Left lung (tissue), 10 donors: ENCODE measurements around the gene PDE4B. TPM values are rescaled to one million over a fixed set of nuclear protein-coding genes. Genes with fewer than 3 reads are reported as not detected.

Experiments
- ATAC-seq: fragments of 200-7000 bp; cut with Tn5 transposase; one replicate; pipeline ENCODE4 v1.9.1; 2020; ENCODE audit warnings: moderate library complexity
- DNase-seq, 4 donors: peaks; one replicate each; pipeline ENCODE4 v3.0.0-alpha.2; 2013 to 2020
- H3K27ac ChIP-seq, 2 donors: fragments of 200-600 bp; sonication (generic) in 1 of 2; one replicate each; pipeline versions ENCODE4 v1.5.0 to v1.8.0; 2020 to 2021
- H3K27me3 ChIP-seq, 2 donors: fragments of 200-600 bp; sonication (generic) in 1 of 2; one replicate each; pipeline versions ENCODE4 v1.5.0 to v1.8.0; 2020 to 2021
- H3K36me3 ChIP-seq, 2 donors: fragments of 200-600 bp; sonication (generic) in 1 of 2; one replicate each; pipeline versions ENCODE4 v1.5.0 to v1.8.0; 2020 to 2021
- H3K4me1 ChIP-seq, 2 donors: fragments of 200-600 bp; one replicate each; pipeline ENCODE4 v1.8.0; 2021
- H3K4me3 ChIP-seq, 2 donors: fragments of 200-600 bp; sonication (generic) in 1 of 2; one replicate each; pipeline versions ENCODE4 v1.5.0 to v1.8.0; 2020 to 2021; ENCODE audit warnings: mild to moderate bottlenecking in 1 of 2
- H3K9me3 ChIP-seq, 2 donors: fragments of 200-600 bp; sonication (generic) in 1 of 2; one replicate each; pipeline versions ENCODE4 v1.5.0 to v1.8.0; 2020 to 2021
- intact Hi-C, 2 donors: fragments of 100-400 bp; cut with DNase I; formaldehyde crosslinking; loops; one replicate each; pipeline versions ENCODE4 v1.11.2 to v1.14.2; 2022
- polyA plus RNA-seq, 6 donors: library from polyadenylated mRNA; unstranded; fragments of 120-200 nt; gene quantifications; one replicate each; pipeline ENCODE4 v1.2.1, GENCODE V29; 2013; ENCODE audit not compliant: insufficient read length in 6 of 6
- total RNA-seq, 2 donors: library from RNA; stranded (reverse); fragmentation: NEBNext Ultra II Directional; extraction: Animal tissue kit (Norgen Biotek cat#: 25700); gene quantifications; one replicate each; pipeline ENCODE4 v1.2.1, GENCODE V29; 2021
- TF ChIP-seq, protein P1 (sequence below), 2 donors: fragments of 200-600 bp; sonication (generic) in 1 of 2; IDR thresholded peaks; one replicate each; pipeline versions ENCODE4 v1.5.0 to v1.8.0; 2021; ENCODE audit warnings: antibody characterized with exemption in 2 of 2
- donor health status: DM: no; HTN: yes; CAD: no.
- donor health status: DM: no; HTN: no; CAD: no.

PDE4B gene
- total and polyA plus RNA-seq, 8 donors: 8.6 to 50.7 (median 19.2) TPM

GRCh38 chr1:66339944-66340343, 547.2 kb downstream of the PDE4B start:
- TF ChIP-seq, protein P1, sequence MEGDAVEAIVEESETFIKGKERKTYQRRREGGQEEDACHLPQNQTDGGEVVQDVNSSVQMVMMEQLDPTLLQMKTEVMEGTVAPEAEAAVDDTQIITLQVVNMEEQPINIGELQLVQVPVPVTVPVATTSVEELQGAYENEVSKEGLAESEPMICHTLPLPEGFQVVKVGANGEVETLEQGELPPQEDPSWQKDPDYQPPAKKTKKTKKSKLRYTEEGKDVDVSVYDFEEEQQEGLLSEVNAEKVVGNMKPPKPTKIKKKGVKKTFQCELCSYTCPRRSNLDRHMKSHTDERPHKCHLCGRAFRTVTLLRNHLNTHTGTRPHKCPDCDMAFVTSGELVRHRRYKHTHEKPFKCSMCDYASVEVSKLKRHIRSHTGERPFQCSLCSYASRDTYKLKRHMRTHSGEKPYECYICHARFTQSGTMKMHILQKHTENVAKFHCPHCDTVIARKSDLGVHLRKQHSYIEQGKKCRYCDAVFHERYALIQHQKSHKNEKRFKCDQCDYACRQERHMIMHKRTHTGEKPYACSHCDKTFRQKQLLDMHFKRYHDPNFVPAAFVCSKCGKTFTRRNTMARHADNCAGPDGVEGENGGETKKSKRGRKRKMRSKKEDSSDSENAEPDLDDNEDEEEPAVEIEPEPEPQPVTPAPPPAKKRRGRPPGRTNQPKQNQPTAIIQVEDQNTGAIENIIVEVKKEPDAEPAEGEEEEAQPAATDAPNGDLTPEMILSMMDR (IDR thresholded peaks at IDR 0.05): no peak
- no peaks in the 10 kb centered on the region for H3K27me3 ChIP-seq
- H3K4me1 ChIP-seq: peaks cover 4 to 87% of the 10 kb centered on the region in 2 donors
- DNase-seq (no peak), ATAC-seq (no peak)
- H3K27ac ChIP-seq: peak overlapping the region in 1 of 2 donors; percentile 56
- intact Hi-C loops: no loop called here
- no peaks in the 10 kb centered on the region for H3K36me3 ChIP-seq
- no peaks in the 10 kb centered on the region for H3K9me3 ChIP-seq
- H3K4me3 ChIP-seq: no peak overlapping the region

- intact Hi-C loops: no loop called here
Observed at GRCh38 chr1:66341446-66342089, 548.9 kb downstream of the PDE4B start.

GRCh38 chr1:66342707-66343106, 550.0 kb downstream of the PDE4B start:
- ATAC-seq (no peak), DNase-seq (no peak)

More at GRCh38 chr1:66341446-66342089, 548.9 kb downstream of the PDE4B start:
- no peak overlapping the region for H3K4me3 ChIP-seq
- H3K27ac ChIP-seq: no peak overlapping the region
- TF ChIP-seq, protein P1 (IDR thresholded peaks at IDR 0.05): no peak
- ATAC-seq (no peak), DNase-seq (no peak)
- peaks cover 0 to 73% of the 10 kb centered on the region in 2 donors for H3K4me1 ChIP-seq
- no peaks in the 10 kb centered on the region for H3K9me3 ChIP-seq
- no peaks in the 10 kb centered on the region for H3K36me3 ChIP-seq
- no peaks in the 10 kb centered on the region for H3K27me3 ChIP-seq

DNA sequence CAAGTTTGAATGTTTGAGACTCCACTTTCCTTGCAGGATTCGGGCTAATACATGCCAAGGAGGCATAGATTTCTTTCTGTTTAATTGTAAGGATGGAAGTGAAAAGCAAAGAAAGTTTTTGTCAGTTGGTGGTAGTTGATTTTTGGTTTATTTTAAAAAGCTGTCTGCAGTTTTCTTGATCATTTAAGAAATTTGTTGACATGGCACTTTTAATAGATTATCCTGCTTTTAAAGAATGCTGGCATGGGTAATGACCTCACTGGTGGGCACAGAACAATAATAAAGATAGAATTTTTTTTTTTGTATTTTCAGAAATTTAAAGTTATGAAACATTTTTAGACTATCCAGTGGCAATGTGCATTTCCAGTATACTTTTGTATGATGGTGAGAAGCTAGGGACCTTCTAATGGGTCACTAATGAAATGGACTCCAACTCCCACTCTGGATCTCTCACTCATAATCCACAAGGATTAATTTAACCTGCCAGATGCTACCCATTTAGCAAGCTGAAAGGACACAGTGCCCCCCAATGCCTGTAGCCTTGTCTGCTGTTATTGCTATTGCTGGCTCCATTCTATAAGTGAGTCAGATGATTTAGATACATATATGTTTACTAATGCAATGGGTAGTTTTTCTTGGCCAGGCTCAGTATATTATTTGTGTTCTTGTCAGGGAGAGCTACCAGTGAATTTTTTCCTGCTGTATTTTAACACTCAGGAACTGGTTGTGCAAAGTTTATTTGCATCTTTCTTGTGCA, 551.1 kb downstream of the PDE4B start:
- intact Hi-C loops: no loop called here
- ATAC-seq (no peak), DNase-seq (no peak)
- Histone ChIP-seq H3K4me1 (peaks cover 0 to 58% of the 10 kb centered on the region in 2 donors), H3K27me3 (no peaks in the 10 kb centered on the region), H3K4me3 (no peak overlapping the region), H3K9me3 (no peaks in the 10 kb centered on the region), H3K36me3 (no peaks in the 10 kb centered on the region), H3K27ac (no peak overlapping the region)
- TF ChIP-seq, protein P1 (IDR thresholded peaks at IDR 0.05): no peak

More at GRCh38 chr1:66342707-66343106, 550.0 kb downstream of the PDE4B start:
- intact Hi-C loops: no loop called here
- Histone ChIP-seq H3K4me3 (no peak overlapping the region), H3K36me3 (no peaks in the 10 kb centered on the region), H3K27me3 (no peaks in the 10 kb centered on the region), H3K9me3 (no peaks in the 10 kb centered on the region), H3K27ac (no peak overlapping the region), H3K4me1 (peaks cover 0 to 62% of the 10 kb centered on the region in 2 donors)
- TF ChIP-seq, protein P1 (IDR thresholded peaks at IDR 0.05): no peak

GRCh38 chr1:66346057-66346795, 553.5 kb downstream of the PDE4B start:
- ATAC-seq (no peak), DNase-seq (no peak)
- Histone ChIP-seq H3K9me3 (no peaks in the 10 kb centered on the region), H3K4me3 (no peak overlapping the region), H3K27me3 (no peaks in the 10 kb centered on the region), H3K36me3 (no peaks in the 10 kb centered on the region), H3K27ac (peak overlapping the region in 1 of 2 donors; percentile 24), H3K4me1 (peaks cover 6 to 61% of the 10 kb centered on the region in 2 donors)
- intact Hi-C loops: no loop called here
- TF ChIP-seq, protein P1 (IDR thresholded peaks at IDR 0.05): no peak
